Skeletal muscle satellite cell (primary cell): ENCODE measurements around the gene SYNPO2.

Experiments used
- H3K27me3 ChIP-seq: 2 replicates; pipeline ENCODE4 v1.7.0; 2013; ENCODE audit warnings: low read length; ENCODE audit not compliant: control insufficient read depth, insufficient read depth
- H3K36me3 ChIP-seq: 2 replicates; pipeline ENCODE4 v1.7.0; 2013; ENCODE audit warnings: mild to moderate bottlenecking, control low read depth, low read length; ENCODE audit not compliant: insufficient read depth
- H3K4me1 ChIP-seq: 2 replicates; pipeline ENCODE4 v1.7.0; 2013; ENCODE audit warnings: low read length; ENCODE audit not compliant: control insufficient read depth, insufficient read depth
- H3K4me2 ChIP-seq: 2 replicates; pipeline ENCODE4 v1.7.0; 2013; ENCODE audit warnings: mild to moderate bottlenecking, low read length
- H3K4me3 ChIP-seq: 2 replicates; pipeline ENCODE4 v1.7.0; 2013; ENCODE audit warnings: low read length
- H3K9ac ChIP-seq: 2 replicates; pipeline ENCODE4 v1.7.0; 2013; ENCODE audit warnings: mild to moderate bottlenecking, low read depth, low read length, moderate library complexity
- H3K9me3 ChIP-seq: replicated peaks from 2 replicates; pipeline ENCODE4 v1.7.0; 2013; ENCODE audit warnings: mild to moderate bottlenecking, control low read depth, low read length

The SYNPO2 gene

GRCh38 chr4:118916691-118917289, 28.1 kb downstream of the SYNPO2 start:
- Histone ChIP-seq H3K27me3 (no peaks in the 10 kb centered on the region), H3K9me3 (no peaks in the 10 kb centered on the region), H3K36me3 (no peaks in the 10 kb centered on the region), H3K9ac (no peak overlapping the region), H3K4me3 (no peak overlapping the region), H3K4me1 (peaks cover 30% of the 10 kb centered on the region), H3K4me2 (no peak overlapping the region)

GRCh38 chr4:118917582-118917981, 28.9 kb downstream of the SYNPO2 start:
- Histone ChIP-seq H3K9ac (no peak overlapping the region), H3K36me3 (no peaks in the 10 kb centered on the region), H3K9me3 (no peaks in the 10 kb centered on the region), H3K4me1 (peaks cover 30% of the 10 kb centered on the region), H3K4me3 (peak overlapping the region; percentile 11), H3K4me2 (peak overlapping the region; percentile 48), H3K27me3 (no peaks in the 10 kb centered on the region)

- no peaks in the 10 kb centered on the region for H3K36me3 ChIP-seq
- H3K27me3 ChIP-seq, result no peaks in the 10 kb centered on the region
- peak overlapping the region; percentile 11 for H3K9ac ChIP-seq
- peak overlapping the region; percentile 48 for H3K4me2 ChIP-seq
- peak overlapping the region; percentile 3 for H3K4me3 ChIP-seq
- peaks cover 30% of the 10 kb centered on the region for H3K4me1 ChIP-seq
- H3K9me3 ChIP-seq, result no peaks in the 10 kb centered on the region
Observed at GRCh38 chr4:118918388-118918787, 29.7 kb downstream of the SYNPO2 start.

- Histone ChIP-seq H3K4me3 (no peak overlapping the region), H3K9me3 (no peaks in the 10 kb centered on the region), H3K4me2 (no peak overlapping the region), H3K36me3 (no peaks in the 10 kb centered on the region), H3K9ac (no peak overlapping the region), H3K27me3 (no peaks in the 10 kb centered on the region), H3K4me1 (peaks cover 30% of the 10 kb centered on the region)
Observed at GRCh38 chr4:118920247-118920646, 31.6 kb downstream of the SYNPO2 start.

GRCh38 chr4:118921786-118922185, 33.1 kb downstream of the SYNPO2 start:
- Histone ChIP-seq H3K9me3 (no peaks in the 10 kb centered on the region), H3K36me3 (no peaks in the 10 kb centered on the region), H3K4me1 (peaks cover 30% of the 10 kb centered on the region)

GRCh38 chr4:118923891-118924290, 35.2 kb downstream of the SYNPO2 start:
- no peak overlapping the region for H3K9ac ChIP-seq
- no peaks in the 10 kb centered on the region for H3K27me3 ChIP-seq
- H3K4me2 ChIP-seq, result no peak overlapping the region
- H3K36me3 ChIP-seq, result no peaks in the 10 kb centered on the region
- H3K4me1 ChIP-seq, result peaks cover 13% of the 10 kb centered on the region
- H3K9me3 ChIP-seq, result no peaks in the 10 kb centered on the region
- H3K4me3 ChIP-seq, result no peak overlapping the region

More at GRCh38 chr4:118921786-118922185, 33.1 kb downstream of the SYNPO2 start:
- H3K9ac ChIP-seq, result no peak overlapping the region
- H3K4me2 ChIP-seq, result no peak overlapping the region
- H3K27me3 ChIP-seq, result no peaks in the 10 kb centered on the region
- H3K4me3 ChIP-seq, result no peak overlapping the region

- Histone ChIP-seq H3K4me3 (no peak overlapping the region), H3K9ac (no peak overlapping the region), H3K27me3 (no peaks in the 10 kb centered on the region), H3K36me3 (no peaks in the 10 kb centered on the region), H3K4me2 (no peak overlapping the region), H3K9me3 (no peaks in the 10 kb centered on the region), H3K4me1 (no peaks in the 10 kb centered on the region)
Observed at GRCh38 chr4:118927974-118928373, 39.3 kb downstream of the SYNPO2 start.

- no peak overlapping the region for H3K4me2 ChIP-seq
- no peak overlapping the region for H3K4me3 ChIP-seq
- H3K9ac ChIP-seq, result no peak overlapping the region
- no peaks in the 10 kb centered on the region for H3K36me3 ChIP-seq
- no peaks in the 10 kb centered on the region for H3K9me3 ChIP-seq
- no peaks in the 10 kb centered on the region for H3K27me3 ChIP-seq
- no peaks in the 10 kb centered on the region for H3K4me1 ChIP-seq
Observed at GRCh38 chr4:118930255-118930654, 41.6 kb downstream of the SYNPO2 start.

GRCh38 chr4:118931786-118932185, 43.1 kb downstream of the SYNPO2 start:
- no peaks in the 10 kb centered on the region for H3K36me3 ChIP-seq

GRCh38 chr4:118935819-118936218, 47.2 kb downstream of the SYNPO2 start:
- no peak overlapping the region for H3K4me2 ChIP-seq
- no peaks in the 10 kb centered on the region for H3K27me3 ChIP-seq
- no peaks in the 10 kb centered on the region for H3K36me3 ChIP-seq
- no peaks in the 10 kb centered on the region for H3K9me3 ChIP-seq
- H3K4me1 ChIP-seq, result peaks cover under 1% of the 10 kb centered on the region
- H3K9ac ChIP-seq, result no peak overlapping the region
- H3K4me3 ChIP-seq, result no peak overlapping the region

More at GRCh38 chr4:118931786-118932185, 43.1 kb downstream of the SYNPO2 start:
- Histone ChIP-seq H3K27me3 (no peaks in the 10 kb centered on the region), H3K4me3 (no peak overlapping the region), H3K9me3 (no peaks in the 10 kb centered on the region), H3K9ac (no peak overlapping the region), H3K4me1 (no peaks in the 10 kb centered on the region), H3K4me2 (no peak overlapping the region)

- Histone ChIP-seq H3K9ac (no peak overlapping the region), H3K4me2 (no peak overlapping the region), H3K27me3 (no peaks in the 10 kb centered on the region), H3K4me3 (no peak overlapping the region), H3K36me3 (no peaks in the 10 kb centered on the region), H3K4me1 (peaks cover 6% of the 10 kb centered on the region), H3K9me3 (no peaks in the 10 kb centered on the region)
Observed at GRCh38 chr4:118936406-118936805, 47.8 kb downstream of the SYNPO2 start.

GRCh38 chr4:118939169-118939783, 50.6 kb downstream of the SYNPO2 start:
- H3K4me2 ChIP-seq, result no peak overlapping the region
- H3K36me3 ChIP-seq, result no peaks in the 10 kb centered on the region
- H3K4me1 ChIP-seq, result peaks cover 16% of the 10 kb centered on the region
- H3K27me3 ChIP-seq, result no peaks in the 10 kb centered on the region
- H3K4me3 ChIP-seq, result no peak overlapping the region
- no peaks in the 10 kb centered on the region for H3K9me3 ChIP-seq
- no peak overlapping the region for H3K9ac ChIP-seq
